Esophagus squamous epithelium (tissue), 4 donors: ENCODE data around the gene SSC5D.

Experiments used
- POLR2A ChIP-seq, 4 donors: fragments of 450-650 bp; IDR thresholded peaks; one replicate each; pipeline ENCODE4 v1.6.1; 2017; ENCODE audit warnings: antibody characterized with exemption in 4 of 4, mild to moderate bottlenecking in 4 of 4, moderate library complexity in 3 of 4
- TF ChIP-seq, protein P1 (sequence below), 6 experiments: fragments of 450-650 bp in 4 of 6; fragments of 200-600 bp in 2 of 6; sonication (generic) in 2 of 6; IDR thresholded peaks; one replicate each; pipeline ENCODE4 v1.5.1; 2016 to 2019; ENCODE audit warnings: antibody characterized with exemption in 6 of 6, mild to moderate bottlenecking in 4 of 6, moderate library complexity in 4 of 6

DNA sequence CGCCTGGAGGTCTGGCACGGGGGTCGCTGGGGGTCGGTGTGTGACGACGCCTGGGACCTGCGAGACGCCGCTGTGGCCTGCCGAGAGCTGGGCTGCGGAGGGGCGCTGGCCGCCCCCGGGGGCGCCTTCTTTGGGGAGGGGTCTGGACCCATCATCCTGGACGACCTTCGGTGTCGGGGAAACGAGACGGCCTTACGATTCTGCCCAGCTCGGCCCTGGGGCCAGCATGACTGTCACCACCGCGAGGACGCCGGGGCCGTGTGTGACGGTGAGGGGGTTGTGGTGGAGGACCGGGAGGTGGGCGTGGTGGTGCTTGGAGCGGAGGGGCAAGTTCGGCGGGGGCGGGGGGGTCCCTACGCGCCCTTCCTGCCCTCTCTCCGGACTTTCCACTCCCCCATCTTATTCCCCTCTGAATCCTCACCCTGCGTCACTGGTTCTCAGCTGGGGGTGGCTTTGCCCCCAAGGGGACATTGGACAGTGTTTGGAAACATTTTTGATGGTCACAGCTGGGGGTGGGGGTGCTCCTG, 5.5 kb downstream of the SSC5D start:
- TF ChIP-seq, protein P1, sequence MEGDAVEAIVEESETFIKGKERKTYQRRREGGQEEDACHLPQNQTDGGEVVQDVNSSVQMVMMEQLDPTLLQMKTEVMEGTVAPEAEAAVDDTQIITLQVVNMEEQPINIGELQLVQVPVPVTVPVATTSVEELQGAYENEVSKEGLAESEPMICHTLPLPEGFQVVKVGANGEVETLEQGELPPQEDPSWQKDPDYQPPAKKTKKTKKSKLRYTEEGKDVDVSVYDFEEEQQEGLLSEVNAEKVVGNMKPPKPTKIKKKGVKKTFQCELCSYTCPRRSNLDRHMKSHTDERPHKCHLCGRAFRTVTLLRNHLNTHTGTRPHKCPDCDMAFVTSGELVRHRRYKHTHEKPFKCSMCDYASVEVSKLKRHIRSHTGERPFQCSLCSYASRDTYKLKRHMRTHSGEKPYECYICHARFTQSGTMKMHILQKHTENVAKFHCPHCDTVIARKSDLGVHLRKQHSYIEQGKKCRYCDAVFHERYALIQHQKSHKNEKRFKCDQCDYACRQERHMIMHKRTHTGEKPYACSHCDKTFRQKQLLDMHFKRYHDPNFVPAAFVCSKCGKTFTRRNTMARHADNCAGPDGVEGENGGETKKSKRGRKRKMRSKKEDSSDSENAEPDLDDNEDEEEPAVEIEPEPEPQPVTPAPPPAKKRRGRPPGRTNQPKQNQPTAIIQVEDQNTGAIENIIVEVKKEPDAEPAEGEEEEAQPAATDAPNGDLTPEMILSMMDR (IDR thresholded peaks at IDR 0.05) = no peak
- TF ChIP-seq POLR2A (IDR thresholded peaks at IDR 0.05) = no peak
